ENCODE results near the gene AGAP1.

- TF ChIP-seq CTCF (IDR thresholded peaks at IDR 0.05): no peak
- TF ChIP-seq POLR2A (IDR thresholded peaks at IDR 0.05): no peak
Observed at GRCh38 chr2:235695602-235695895, 201.7 kb downstream of the AGAP1 start.

All from vagina (tissue), 2 donors.